Measurements from ENCODE around the gene ADGRL3.

The ADGRL3 gene

GRCh38 chr4:61662362-61662761, 462.2 kb downstream of the ADGRL3 start:
- Histone ChIP-seq H3K36me3 (ENCODE audit: control insufficient read depth, insufficient read depth, low read length) (no peaks in the 10 kb centered on the region), H3K4me1 (ENCODE audit: control insufficient read depth, insufficient read depth, low read length, poor library complexity, severe bottlenecking) (no peaks in the 10 kb centered on the region), H3K4me3 (ENCODE audit: extremely low read depth, insufficient read depth, low read length, poor library complexity, severe bottlenecking) (no peak overlapping the region), H3K27ac (ENCODE audit: low read depth, low read length, severe bottlenecking) (no peak overlapping the region), H3K9me3 (ENCODE audit: control insufficient read depth, low read length) (peaks cover 9% of the 10 kb centered on the region)
- WGBS, 2 experiments (ENCODE audit: insufficient coverage in 2 of 2), result 97 to 100% methylated on average over 4 of the region's 5 CpGs

DNA sequence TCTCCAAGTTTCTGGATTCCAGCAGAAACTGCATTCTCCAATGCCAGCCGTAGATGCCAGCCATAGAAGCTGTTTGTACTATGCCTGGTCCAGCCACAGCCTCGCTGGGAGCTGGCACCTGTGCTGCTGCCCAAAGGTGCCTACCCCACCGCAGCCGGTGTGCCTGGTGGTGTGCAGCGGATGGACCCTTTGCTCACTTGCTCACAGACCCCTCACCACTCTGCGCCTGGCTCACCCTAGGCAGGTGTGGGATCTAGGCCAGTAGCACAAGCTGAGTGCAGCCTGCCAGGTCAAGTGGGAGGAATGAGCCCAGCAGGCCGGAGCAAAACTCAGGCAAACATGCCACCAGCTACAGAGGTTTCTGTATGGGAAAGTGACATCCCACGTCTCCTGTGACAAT, 463.2 kb downstream of the ADGRL3 start:
- 92 to 93% methylated on average over 6 of the region's 8 CpGs for WGBS, 2 experiments (ENCODE audit: insufficient coverage in 2 of 2)
- H3K27ac ChIP-seq (ENCODE audit: low read depth, low read length, severe bottlenecking), result no peak overlapping the region

GRCh38 chr4:61665649-61666048, 465.5 kb downstream of the ADGRL3 start:
- Histone ChIP-seq H3K27ac (ENCODE audit: low read depth, low read length, severe bottlenecking) (no peak overlapping the region), H3K36me3 (ENCODE audit: control insufficient read depth, insufficient read depth, low read length) (no peaks in the 10 kb centered on the region), H3K9me3 (ENCODE audit: control insufficient read depth, low read length) (peaks cover 11% of the 10 kb centered on the region), H3K4me3 (ENCODE audit: extremely low read depth, insufficient read depth, low read length, poor library complexity, severe bottlenecking) (no peak overlapping the region), H3K4me1 (ENCODE audit: control insufficient read depth, insufficient read depth, low read length, poor library complexity, severe bottlenecking) (no peaks in the 10 kb centered on the region)

More for the DNA sequence above, 463.2 kb downstream of the ADGRL3 start:
- Histone ChIP-seq H3K4me1 (ENCODE audit: control insufficient read depth, insufficient read depth, low read length, poor library complexity, severe bottlenecking) (no peaks in the 10 kb centered on the region), H3K36me3 (ENCODE audit: control insufficient read depth, insufficient read depth, low read length) (no peaks in the 10 kb centered on the region), H3K9me3 (ENCODE audit: control insufficient read depth, low read length) (peaks cover 9% of the 10 kb centered on the region), H3K4me3 (ENCODE audit: extremely low read depth, insufficient read depth, low read length, poor library complexity, severe bottlenecking) (no peak overlapping the region)

DNA sequence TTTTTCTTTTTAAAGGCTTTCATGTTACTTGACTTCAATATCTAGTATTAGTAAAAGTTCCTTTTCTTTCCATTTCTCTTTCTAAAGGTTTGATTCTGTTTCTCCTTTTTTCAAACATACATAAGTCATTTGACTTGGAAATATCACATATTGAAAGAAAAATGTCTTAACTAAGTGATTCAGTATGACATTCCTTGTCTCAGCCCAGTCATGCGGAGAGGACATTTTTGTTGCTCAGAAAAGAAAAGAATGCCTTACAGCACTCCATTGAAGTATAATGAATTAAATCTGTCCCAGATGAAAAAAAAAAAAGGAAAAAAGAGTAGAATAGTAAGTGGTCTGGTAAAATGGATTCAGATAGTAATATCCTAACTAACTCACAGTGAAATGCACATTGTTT, 466.1 kb downstream of the ADGRL3 start:
- Histone ChIP-seq H3K4me1 (ENCODE audit: control insufficient read depth, insufficient read depth, low read length, poor library complexity, severe bottlenecking) (no peaks in the 10 kb centered on the region), H3K9me3 (ENCODE audit: control insufficient read depth, low read length) (peaks cover 11% of the 10 kb centered on the region), H3K27ac (ENCODE audit: low read depth, low read length, severe bottlenecking) (no peak overlapping the region), H3K36me3 (ENCODE audit: control insufficient read depth, insufficient read depth, low read length) (no peaks in the 10 kb centered on the region), H3K4me3 (ENCODE audit: extremely low read depth, insufficient read depth, low read length, poor library complexity, severe bottlenecking) (no peak overlapping the region)
- 67% methylated on average over 1 of the region's 1 CpG; no CpG with 5 or more reads in 1 of the 2 experiments for WGBS, 2 experiments (ENCODE audit: insufficient coverage in 2 of 2)

DNA sequence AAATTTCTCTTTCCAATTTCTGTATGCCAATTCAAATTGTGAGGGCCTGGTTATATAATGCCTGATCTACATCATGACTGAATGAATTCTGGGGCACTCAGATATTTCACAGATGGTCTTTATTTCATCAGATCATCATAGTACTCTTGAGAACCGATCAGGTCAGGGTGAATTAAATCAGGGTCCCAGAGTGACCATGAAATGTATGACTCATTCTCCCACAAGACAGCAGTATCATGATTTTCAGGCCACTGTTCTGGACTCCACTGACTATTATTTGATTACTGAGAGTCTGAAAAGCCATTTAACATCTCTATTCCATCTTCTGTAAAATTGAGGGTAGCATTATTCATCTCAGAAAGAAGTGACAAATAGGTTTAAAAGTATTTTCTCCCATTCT, 471.5 kb downstream of the ADGRL3 start:
- no peak overlapping the region for H3K4me3 ChIP-seq (ENCODE audit: extremely low read depth, insufficient read depth, low read length, poor library complexity, severe bottlenecking)
- no peak overlapping the region for H3K27ac ChIP-seq (ENCODE audit: low read depth, low read length, severe bottlenecking)
- H3K9me3 ChIP-seq (ENCODE audit: control insufficient read depth, low read length), result peaks cover 2% of the 10 kb centered on the region
- H3K4me1 ChIP-seq (ENCODE audit: control insufficient read depth, insufficient read depth, low read length, poor library complexity, severe bottlenecking), result no peaks in the 10 kb centered on the region
- no peaks in the 10 kb centered on the region for H3K36me3 ChIP-seq (ENCODE audit: control insufficient read depth, insufficient read depth, low read length)
- WGBS, 2 experiments (ENCODE audit: insufficient coverage in 2 of 2), result no CpG with 5 or more reads among the region's 1 CpG

DNA sequence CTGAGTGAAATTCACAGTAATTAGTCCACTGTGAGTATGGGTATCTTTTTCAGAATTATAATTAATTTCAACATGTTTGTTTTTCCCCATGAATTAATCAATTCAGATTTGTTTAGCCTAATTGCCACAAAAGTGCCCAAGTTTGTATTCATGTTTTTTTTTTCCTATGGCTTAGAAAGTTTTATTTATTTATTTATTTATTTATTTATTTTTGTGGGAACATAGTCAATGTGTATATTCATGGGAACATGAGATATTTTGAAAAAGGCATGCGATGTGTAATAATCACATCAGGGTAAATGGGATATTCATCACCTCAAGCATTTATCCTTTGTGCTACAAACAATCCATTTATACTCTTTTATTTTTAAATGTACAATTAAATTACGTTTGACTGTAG, 475.3 kb downstream of the ADGRL3 start:
- Histone ChIP-seq H3K36me3 (ENCODE audit: control insufficient read depth, insufficient read depth, low read length) (no peaks in the 10 kb centered on the region), H3K27ac (ENCODE audit: low read depth, low read length, severe bottlenecking) (no peak overlapping the region), H3K9me3 (ENCODE audit: control insufficient read depth, low read length) (peaks cover 2% of the 10 kb centered on the region), H3K4me1 (ENCODE audit: control insufficient read depth, insufficient read depth, low read length, poor library complexity, severe bottlenecking) (no peaks in the 10 kb centered on the region), H3K4me3 (ENCODE audit: extremely low read depth, insufficient read depth, low read length, poor library complexity, severe bottlenecking) (no peak overlapping the region)
- WGBS, 2 experiments (ENCODE audit: insufficient coverage in 2 of 2), result 100% methylated on average over 1 of the region's 2 CpGs; no CpG with 5 or more reads in 1 of the 2 experiments

GRCh38 chr4:61678297-61678696, 478.2 kb downstream of the ADGRL3 start:
- H3K4me3 ChIP-seq (ENCODE audit: extremely low read depth, insufficient read depth, low read length, poor library complexity, severe bottlenecking), result no peak overlapping the region
- no peak overlapping the region for H3K27ac ChIP-seq (ENCODE audit: low read depth, low read length, severe bottlenecking)
- WGBS, 2 experiments (ENCODE audit: insufficient coverage in 2 of 2), result no CpG with 5 or more reads among the region's 1 CpG
- H3K36me3 ChIP-seq (ENCODE audit: control insufficient read depth, insufficient read depth, low read length), result no peaks in the 10 kb centered on the region
- H3K9me3 ChIP-seq (ENCODE audit: control insufficient read depth, low read length), result no peaks in the 10 kb centered on the region
- H3K4me1 ChIP-seq (ENCODE audit: control insufficient read depth, insufficient read depth, low read length, poor library complexity, severe bottlenecking), result no peaks in the 10 kb centered on the region

- Histone ChIP-seq H3K4me3 (ENCODE audit: extremely low read depth, insufficient read depth, low read length, poor library complexity, severe bottlenecking) (no peak overlapping the region), H3K36me3 (ENCODE audit: control insufficient read depth, insufficient read depth, low read length) (no peaks in the 10 kb centered on the region), H3K4me1 (ENCODE audit: control insufficient read depth, insufficient read depth, low read length, poor library complexity, severe bottlenecking) (no peaks in the 10 kb centered on the region), H3K9me3 (ENCODE audit: control insufficient read depth, low read length) (no peaks in the 10 kb centered on the region), H3K27ac (ENCODE audit: low read depth, low read length, severe bottlenecking) (no peak overlapping the region)
- WGBS, 2 experiments (ENCODE audit: insufficient coverage in 2 of 2), result no CpG with 5 or more reads among the region's 1 CpG
Measured at GRCh38 chr4:61693520-61693919, 493.4 kb downstream of the ADGRL3 start.

DNA sequence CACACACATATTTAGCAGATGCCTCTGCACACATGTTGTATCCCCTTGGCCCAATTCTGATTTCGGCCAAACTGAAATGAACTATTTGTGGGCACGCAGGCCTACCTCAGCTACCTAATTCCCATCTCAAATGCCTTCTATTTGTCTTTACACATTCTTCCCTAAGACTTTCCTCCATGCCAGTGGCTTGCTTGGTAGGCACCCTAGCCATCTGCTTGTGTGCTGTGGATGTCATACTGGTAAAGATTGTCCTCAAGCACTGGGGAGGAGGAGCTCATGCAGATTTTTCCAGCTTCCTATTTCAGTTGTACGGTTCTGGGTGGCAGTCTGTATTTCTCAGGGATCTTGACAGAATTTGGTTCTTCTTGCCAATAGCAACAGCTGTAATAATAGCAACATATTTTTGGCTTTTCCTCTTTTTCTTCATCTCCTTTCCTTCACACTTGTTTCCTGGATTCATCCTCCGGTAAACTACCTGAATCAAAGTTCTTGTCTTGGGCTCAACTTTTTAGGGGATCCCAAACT, 514.3 kb downstream of the ADGRL3 start:
- WGBS, 2 experiments (ENCODE audit: insufficient coverage in 2 of 2), result 100% methylated on average over 2 of the region's 4 CpGs
- Histone ChIP-seq H3K9me3 (ENCODE audit: control insufficient read depth, low read length) (no peaks in the 10 kb centered on the region), H3K4me1 (ENCODE audit: control insufficient read depth, insufficient read depth, low read length, poor library complexity, severe bottlenecking) (no peaks in the 10 kb centered on the region), H3K4me3 (ENCODE audit: extremely low read depth, insufficient read depth, low read length, poor library complexity, severe bottlenecking) (no peak overlapping the region), H3K36me3 (ENCODE audit: control insufficient read depth, insufficient read depth, low read length) (no peaks in the 10 kb centered on the region), H3K27ac (ENCODE audit: low read depth, low read length, severe bottlenecking) (no peak overlapping the region)

- Histone ChIP-seq H3K4me3 (ENCODE audit: extremely low read depth, insufficient read depth, low read length, poor library complexity, severe bottlenecking) (no peak overlapping the region), H3K36me3 (ENCODE audit: control insufficient read depth, insufficient read depth, low read length) (no peaks in the 10 kb centered on the region), H3K27ac (ENCODE audit: low read depth, low read length, severe bottlenecking) (no peak overlapping the region), H3K4me1 (ENCODE audit: control insufficient read depth, insufficient read depth, low read length, poor library complexity, severe bottlenecking) (no peaks in the 10 kb centered on the region), H3K9me3 (ENCODE audit: control insufficient read depth, low read length) (no peaks in the 10 kb centered on the region)
- WGBS, 2 experiments (ENCODE audit: insufficient coverage in 2 of 2), result 100% methylated on average over 1 of the region's 6 CpGs; no CpG with 5 or more reads in 1 of the 2 experiments
Measured at GRCh38 chr4:61716426-61716825, 516.3 kb downstream of the ADGRL3 start.

DNA sequence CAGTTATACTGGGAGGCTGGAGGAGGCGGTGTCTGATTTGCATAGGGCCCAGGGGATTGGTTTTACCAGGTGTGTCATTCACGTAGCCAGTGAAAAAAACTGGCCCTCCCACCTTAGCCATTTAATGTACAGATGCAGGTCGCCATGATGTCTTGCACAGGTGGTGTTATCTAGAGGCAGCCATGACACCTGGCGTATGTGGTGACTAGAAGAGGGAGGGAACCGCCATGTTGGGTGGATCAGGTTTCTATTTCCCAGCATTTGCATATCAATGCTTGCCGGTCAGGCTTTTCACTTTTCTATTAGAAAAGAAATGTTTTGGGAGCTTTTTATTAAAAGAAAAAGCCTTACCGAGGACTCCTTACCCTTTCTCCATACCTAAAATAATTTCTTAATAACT, 523.4 kb downstream of the ADGRL3 start:
- Histone ChIP-seq H3K9me3 (ENCODE audit: control insufficient read depth, low read length) (no peaks in the 10 kb centered on the region), H3K27ac (ENCODE audit: low read depth, low read length, severe bottlenecking) (no peak overlapping the region), H3K36me3 (ENCODE audit: control insufficient read depth, insufficient read depth, low read length) (no peaks in the 10 kb centered on the region), H3K4me1 (ENCODE audit: control insufficient read depth, insufficient read depth, low read length, poor library complexity, severe bottlenecking) (no peaks in the 10 kb centered on the region), H3K4me3 (ENCODE audit: extremely low read depth, insufficient read depth, low read length, poor library complexity, severe bottlenecking) (no peak overlapping the region)
- WGBS, 2 experiments (ENCODE audit: insufficient coverage in 2 of 2), result 95 to 100% methylated on average over 2 to 5 of the region's 7 CpGs
